Upper lobe of left lung (tissue), 6 donors: Measurements from ENCODE around the gene STEAP3. TPM values are rescaled to one million over a fixed set of nuclear protein-coding genes. Genes with fewer than 3 reads are reported as not detected.

Experiments used
- ATAC-seq, 2 donors: fragments of 200-7000 bp; cut with Tn5 transposase; one replicate each; pipeline ENCODE4 v1.9.1; 2022; ENCODE audit warnings: mild to moderate bottlenecking in 2 of 2, moderate library complexity in 2 of 2; ENCODE audit not compliant: low FRiP score in 2 of 2
- DNase-seq, 2 donors: peaks; one replicate each; pipeline ENCODE4 v3.0.0-alpha.2; 2019 to 2020
- H3K27ac ChIP-seq, 4 donors: fragments of 200-600 bp; sonication (generic); one replicate each; pipeline ENCODE4 v1.5.1; 2016 to 2019
- H3K27me3 ChIP-seq, 4 donors: fragments of 200-600 bp; sonication (generic); one replicate each; pipeline ENCODE4 v1.5.1; 2017 to 2019
- H3K36me3 ChIP-seq, 4 donors: fragments of 200-600 bp; sonication (generic); one replicate each; pipeline ENCODE4 v1.5.1; 2016 to 2019
- H3K4me1 ChIP-seq, 4 donors: fragments of 200-600 bp; sonication (generic); one replicate each; pipeline ENCODE4 v1.5.1; 2018 to 2019
- H3K4me3 ChIP-seq, 4 donors: fragments of 200-600 bp; sonication (generic); one replicate each; pipeline ENCODE4 v1.5.1; 2017 to 2019; ENCODE audit warnings: mild to moderate bottlenecking in 2 of 4, moderate library complexity in 1 of 4
- H3K9me3 ChIP-seq, 4 donors: fragments of 200-600 bp; sonication (generic); one replicate each; pipeline ENCODE4 v1.5.1; 2018 to 2019
- CTCF ChIP-seq, 6 experiments: fragments of 450-650 bp in 4 of 6; fragments of 200-600 bp in 2 of 6; sonication (generic) in 2 of 6; IDR thresholded peaks; one replicate each; pipeline ENCODE4 v1.5.1; 2016 to 2019; ENCODE audit warnings: antibody characterized with exemption in 6 of 6
- EP300 ChIP-seq, 4 donors: sonication (generic); formaldehyde crosslinking; IDR thresholded peaks; one replicate each; pipeline ENCODE4 v1.5.1; 2017; ENCODE audit warnings: antibody characterized with exemption in 4 of 4, control low read depth in 2 of 4
- POLR2A ChIP-seq, 4 donors: fragments of 450-650 bp; IDR thresholded peaks; one replicate each; pipeline ENCODE4 v1.5.1; 2016 to 2017; ENCODE audit warnings: antibody characterized with exemption in 4 of 4, mild to moderate bottlenecking in 2 of 4
- POLR2AphosphoS5 ChIP-seq, 2 donors: sonication (generic); formaldehyde crosslinking; IDR thresholded peaks; one replicate each; pipeline ENCODE4 v1.5.1; 2017; ENCODE audit warnings: antibody characterized with exemption in 2 of 2
- WGBS, 2 donors: methylation state at CpG; one replicate each; pipeline ENCODE4 v1.1.5; 2017 to 2018; 5-methylcytosine and 5-hydroxymethylcytosine counted together
- total RNA-seq, 6 donors: library from RNA; depleted of rRNA in 4 of 6; stranded (reverse); fragments of >200 nt in 4 of 6; gene quantifications; one replicate each; pipeline versions ENCODE4 v1.1.0 to v1.2.1, GENCODE V29; 2016 to 2021
- donor health status: DM: no; HTN: no; CAD: no; lungs with moderate emphysema.
- donor health status: DM: no; HTN: yes; CAD: no; lungs with severe emphysema.

Gene STEAP3
- total RNA-seq, 6 donors from 2014 or later: 18.1 to 26.6 (median 22.4) TPM

- Histone ChIP-seq H3K4me1 (peaks cover 4 to 21% (median 14%) of the 10 kb centered on the region in 4 donors), H3K36me3 (no peaks in the 10 kb centered on the region), H3K27me3 (no peaks in the 10 kb centered on the region), H3K9me3 (peaks cover 0 to 6% (median 0%) of the 10 kb centered on the region in 4 donors), H3K4me3 (no peak overlapping the region), H3K27ac (no peak overlapping the region)
- ATAC-seq (no peak), DNase-seq (no peak)
- TF ChIP-seq CTCF (IDR thresholded peaks at IDR 0.05): no peak
- WGBS, 2 donors: 82 to 83% methylated on average over 11 to 17 of the region's 17 CpGs
Measured at GRCh38 chr2:119242276-119243119, 18.9 kb downstream of the STEAP3 start.

GRCh38 chr2:119243621-119244020 lies 20.0 kb downstream of the STEAP3 start:
- 72 to 90% methylated on average over 2 of the region's 2 CpGs for WGBS, 2 donors

GRCh38 chr2:119245076-119245840 lies 21.6 kb downstream of the STEAP3 start:
- ATAC-seq: no peak
- TF ChIP-seq POLR2A (IDR thresholded peaks at IDR 0.05) (no peak), POLR2AphosphoS5 (IDR thresholded peaks at IDR 0.05) (no peak), EP300 (IDR thresholded peaks at IDR 0.05) (no peak), CTCF (IDR thresholded peaks at IDR 0.05) (no peak)

More at GRCh38 chr2:119243621-119244020, 20.0 kb downstream of the STEAP3 start:
- peaks cover 0 to 6% (median 0%) of the 10 kb centered on the region in 4 donors for H3K9me3 ChIP-seq
- no peak overlapping the region for H3K4me3 ChIP-seq
- H3K27me3 ChIP-seq: no peaks in the 10 kb centered on the region
- ATAC-seq (no peak), DNase-seq (no peak)
- no peak overlapping the region for H3K27ac ChIP-seq
- peaks cover 0 to 6% (median 3%) of the 10 kb centered on the region in 4 donors for H3K36me3 ChIP-seq
- TF ChIP-seq POLR2AphosphoS5 (IDR thresholded peaks at IDR 0.05): no peak
- TF ChIP-seq EP300 (IDR thresholded peaks at IDR 0.05): no peak
- no peak for TF ChIP-seq CTCF (IDR thresholded peaks at IDR 0.05)
- no peak for TF ChIP-seq POLR2A (IDR thresholded peaks at IDR 0.05)
- H3K4me1 ChIP-seq: peaks cover 4 to 21% (median 14%) of the 10 kb centered on the region in 4 donors

DNA sequence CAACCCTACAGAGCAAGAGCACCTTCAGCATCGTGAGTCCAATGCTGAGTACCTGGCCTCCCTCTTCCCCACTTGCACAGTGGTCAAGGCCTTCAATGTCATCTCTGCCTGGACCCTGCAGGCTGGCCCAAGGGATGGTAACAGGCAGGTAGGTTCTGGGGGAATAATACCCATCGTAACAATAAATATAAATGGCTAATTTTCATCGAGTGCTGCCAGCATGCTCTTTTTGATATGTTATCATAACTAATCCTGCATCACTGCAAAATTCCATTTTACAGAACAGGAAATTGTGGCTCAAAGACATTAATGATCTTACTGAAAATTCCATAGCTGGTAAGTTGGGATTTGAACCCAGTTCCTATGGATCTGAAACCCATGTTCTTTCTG lies 22.2 kb downstream of the STEAP3 start:
- TF ChIP-seq EP300 (IDR thresholded peaks at IDR 0.05) (no peak), POLR2A (IDR thresholded peaks at IDR 0.05) (no peak), POLR2AphosphoS5 (IDR thresholded peaks at IDR 0.05) (no peak), CTCF (IDR thresholded peaks at IDR 0.05) (no peak)
- Histone ChIP-seq H3K27ac (no peak overlapping the region), H3K9me3 (peaks cover 0 to 6% (median 0%) of the 10 kb centered on the region in 4 donors), H3K27me3 (no peaks in the 10 kb centered on the region), H3K4me1 (peaks cover under 1 to 13% (median 5%) of the 10 kb centered on the region in 4 donors), H3K4me3 (no peak overlapping the region), H3K36me3 (peaks cover 0 to 13% (median 10%) of the 10 kb centered on the region in 4 donors)
- 94 to 97% methylated on average over 3 of the region's 3 CpGs for WGBS, 2 donors
- ATAC-seq: no peak
- DNase-seq: no peak

More at GRCh38 chr2:119245076-119245840, 21.6 kb downstream of the STEAP3 start:
- Histone ChIP-seq H3K27ac (no peak overlapping the region), H3K9me3 (peaks cover 0 to 6% (median 0%) of the 10 kb centered on the region in 4 donors), H3K27me3 (no peaks in the 10 kb centered on the region), H3K36me3 (peaks cover 0 to 10% (median 10%) of the 10 kb centered on the region in 4 donors), H3K4me3 (no peak overlapping the region), H3K4me1 (peaks cover 4 to 18% (median 10%) of the 10 kb centered on the region in 4 donors)
- DNase-seq: no peak
- 83 to 88% methylated on average over 2 to 13 of the region's 17 CpGs for WGBS, 2 donors
